DMS153 (cell line): Measurements from ENCODE around the gene CASP6.
"Not testable (repeated sequence)": the region's sequence is repeated elsewhere in the genome, so short reads cannot be mapped to it uniquely, and the experiment has no call there.

Experiments
- DNase-seq: peaks from one replicate; lab custom pipeline; 2025; lab: John Stamatoyannopoulos, UW

CASP6 gene

DNA sequence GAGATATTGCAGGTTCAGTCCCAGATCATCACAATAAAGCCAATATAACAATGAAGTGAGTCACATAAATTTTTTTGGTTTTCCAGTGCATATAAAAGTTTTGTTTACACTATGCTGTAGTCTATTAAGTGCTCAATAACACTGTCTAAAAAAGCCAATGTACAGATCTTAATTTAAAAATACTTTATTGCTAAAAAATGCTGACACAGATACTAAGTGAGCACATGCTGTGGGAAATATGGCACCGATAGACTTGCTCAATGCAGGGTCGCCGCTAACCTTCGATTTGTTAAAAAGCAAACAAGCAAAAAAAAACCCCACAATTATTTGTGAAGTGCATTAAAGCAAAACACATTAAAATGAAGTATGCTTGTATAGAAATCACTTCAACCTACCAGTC lies 16.4 kb upstream of the CASP6 start:
- no peak for DNase-seq

DNA sequence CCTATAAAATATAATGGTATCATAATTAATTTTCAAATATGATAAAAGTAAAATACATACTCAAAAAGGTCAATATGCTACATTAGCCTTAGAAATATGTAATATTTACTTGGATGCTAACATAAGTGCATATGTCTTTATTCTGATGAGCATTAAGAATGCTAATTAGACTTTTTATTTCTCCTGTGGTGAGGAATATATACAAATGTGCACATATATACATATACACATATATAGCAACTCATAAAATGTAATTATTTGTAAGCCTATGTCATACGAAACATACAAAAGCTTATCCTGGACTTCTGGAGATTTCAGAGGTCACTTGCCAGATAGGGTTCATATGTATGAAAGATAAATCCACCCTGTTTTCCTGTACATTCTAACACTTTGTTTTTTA lies 15.5 kb upstream of the CASP6 start:
- no peak for DNase-seq

DNA sequence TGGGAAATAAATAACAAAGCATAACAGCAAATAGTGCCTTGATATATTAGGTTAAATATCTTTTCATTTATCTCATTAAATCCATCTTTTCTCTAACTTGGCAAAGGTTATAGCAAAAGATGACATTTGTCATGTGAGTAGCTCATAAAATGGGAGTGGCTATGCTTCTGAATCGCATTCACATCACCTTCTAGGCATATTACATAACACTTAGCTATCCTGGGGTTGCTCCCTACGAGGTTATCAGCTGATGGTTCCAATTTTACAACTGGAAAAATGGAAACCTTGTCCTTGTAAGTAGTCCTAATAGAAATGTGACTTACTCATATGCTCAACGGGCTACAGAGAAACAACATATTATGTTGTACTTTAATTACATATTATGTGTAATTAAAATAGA lies 10.3 kb upstream of the CASP6 start:
- DNase-seq: no peak

DNA sequence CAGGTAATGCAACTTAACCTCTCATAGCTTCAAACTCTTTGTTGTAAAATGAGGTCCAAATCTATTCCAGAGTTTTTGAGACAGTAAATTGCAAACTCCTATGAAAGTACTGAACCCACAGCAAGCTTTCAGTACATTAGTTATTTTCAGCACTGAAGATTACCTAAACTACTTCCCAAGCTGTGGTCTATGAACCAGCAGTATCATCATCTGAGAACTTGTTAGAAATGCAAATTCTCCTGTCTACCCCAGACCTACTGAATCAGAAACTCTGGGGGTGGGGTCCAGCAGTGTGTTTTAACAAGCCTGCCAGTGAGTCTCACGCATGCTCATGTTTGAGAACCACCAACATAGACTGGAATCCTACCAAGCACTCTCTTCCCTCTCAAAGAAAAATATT lies 5.7 kb upstream of the CASP6 start:
- DNase-seq: no peak

DNA sequence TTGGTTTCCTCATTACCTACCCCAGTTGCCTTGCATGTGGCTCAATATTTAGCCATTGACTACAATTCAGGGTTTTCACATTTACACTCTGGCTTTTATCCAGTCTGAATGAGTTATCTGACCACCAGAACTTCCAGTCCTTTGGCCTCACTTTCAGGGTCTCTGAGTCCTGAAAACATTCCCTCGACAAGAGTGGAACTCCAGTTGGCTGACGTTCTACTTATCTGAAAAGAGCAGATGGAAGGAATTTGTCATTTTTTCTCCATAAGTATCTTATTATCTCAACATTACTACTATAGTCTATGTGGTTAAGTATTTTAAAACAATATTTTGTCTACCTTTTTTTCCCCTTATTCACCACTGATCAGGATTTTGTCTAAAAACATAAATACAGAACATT lies 5.2 kb upstream of the CASP6 start:
- DNase-seq: no peak

DNA sequence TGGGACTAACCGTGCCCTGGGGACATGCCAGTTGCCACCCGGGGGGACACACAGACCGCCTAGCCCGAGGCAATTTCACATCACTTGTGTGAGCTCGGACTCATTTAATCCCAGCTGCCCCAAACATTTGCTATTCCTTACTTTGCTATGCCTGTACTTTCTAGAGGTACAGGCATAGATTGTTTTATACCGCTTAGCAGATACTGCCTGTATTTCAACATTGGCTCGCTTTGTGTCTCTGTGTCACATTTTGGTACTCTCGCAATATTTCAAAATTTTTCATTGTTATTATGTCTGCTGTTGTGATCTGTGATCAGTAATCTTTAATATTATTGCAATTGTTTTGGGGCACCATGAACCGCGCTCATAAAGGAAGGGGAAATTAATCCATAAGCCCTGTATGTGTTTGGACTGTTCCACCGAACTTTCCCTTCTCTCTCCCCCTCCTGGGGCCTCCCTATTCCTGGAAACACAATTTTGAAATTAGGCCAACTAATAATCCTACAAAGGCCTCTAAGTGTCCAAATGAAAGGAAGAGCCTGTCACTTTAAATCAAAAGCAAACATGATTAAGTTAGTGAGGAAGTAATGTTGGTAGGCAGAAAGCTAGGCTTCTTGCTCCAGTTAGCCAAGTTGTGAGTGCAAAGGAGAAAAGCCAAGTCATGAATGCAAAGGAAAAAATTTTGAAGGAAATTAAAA lies 568 bp upstream of the CASP6 start:
- DNase-seq: no peak

DNA sequence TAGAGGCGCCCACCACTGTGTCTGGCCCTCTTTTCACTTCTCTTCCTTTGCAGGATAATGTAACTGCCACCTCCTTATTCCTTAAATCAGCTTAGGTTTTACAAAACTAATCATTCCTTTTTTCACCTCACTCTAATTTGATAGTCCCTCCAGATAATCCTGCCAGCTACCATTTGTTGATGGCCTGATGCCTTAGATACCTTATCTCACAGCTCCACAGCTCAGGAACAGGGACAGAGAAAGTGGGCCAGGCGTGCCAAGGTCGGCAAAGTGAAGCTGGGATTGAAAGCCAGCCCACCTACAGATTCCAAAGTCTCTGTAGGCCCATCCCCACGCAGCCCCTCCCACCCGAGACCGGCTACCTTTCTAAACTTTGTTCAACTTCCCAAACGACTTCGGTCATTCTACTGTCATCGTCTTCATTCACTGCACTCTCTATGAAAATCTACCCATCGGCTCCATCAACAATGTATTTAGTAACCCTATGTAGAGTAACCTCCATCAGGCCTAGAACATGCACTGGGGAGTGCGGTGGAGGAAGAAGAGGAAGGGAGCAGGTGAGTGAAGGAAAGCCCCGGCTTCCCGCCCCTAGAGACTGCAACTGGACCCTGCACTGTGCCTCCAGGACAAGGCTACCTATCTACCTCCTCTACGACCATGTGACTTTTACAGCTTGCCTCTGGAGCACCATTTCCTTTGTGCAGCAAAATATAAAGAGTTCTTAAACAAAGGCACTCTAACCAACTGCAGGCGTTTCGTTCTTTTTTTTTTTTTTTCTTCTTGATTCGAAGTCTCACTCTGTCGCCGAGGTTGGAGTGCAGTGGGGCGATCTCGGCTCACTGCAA lies 1.5 kb downstream of the CASP6 start:
- DNase-seq: no peak

DNA sequence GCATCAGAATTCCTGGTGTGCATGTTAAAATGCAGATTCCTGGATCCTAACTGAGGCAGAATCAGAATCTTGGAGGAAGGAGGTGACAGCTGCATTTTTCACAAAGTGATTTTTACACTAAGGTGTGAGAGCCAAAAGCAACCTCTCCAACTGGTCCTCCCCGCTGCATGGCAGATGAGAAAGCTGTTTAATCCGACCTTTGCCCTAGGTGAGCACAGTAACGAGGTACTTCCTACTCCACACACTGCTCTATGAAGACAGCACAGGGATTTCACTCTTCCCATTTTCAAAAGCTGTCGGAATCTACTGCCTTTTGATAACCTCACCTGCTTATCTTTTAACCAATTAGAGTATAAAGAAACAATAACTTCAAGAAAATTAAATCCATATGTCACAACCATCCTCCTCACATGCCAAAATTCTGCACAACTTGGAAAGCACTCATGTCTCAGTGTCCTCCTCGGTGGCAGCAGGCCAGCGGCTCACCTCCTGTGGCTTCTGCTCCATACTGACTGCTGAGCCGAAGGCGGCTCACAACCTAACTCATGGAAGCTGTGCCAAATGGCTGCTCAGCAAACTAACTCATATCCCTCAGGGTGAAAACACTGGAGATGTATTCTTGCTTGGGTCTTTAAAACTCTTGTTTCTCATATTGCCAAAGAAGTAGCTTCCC lies 3.6 kb downstream of the CASP6 start:
- DNase-seq: no peak

DNA sequence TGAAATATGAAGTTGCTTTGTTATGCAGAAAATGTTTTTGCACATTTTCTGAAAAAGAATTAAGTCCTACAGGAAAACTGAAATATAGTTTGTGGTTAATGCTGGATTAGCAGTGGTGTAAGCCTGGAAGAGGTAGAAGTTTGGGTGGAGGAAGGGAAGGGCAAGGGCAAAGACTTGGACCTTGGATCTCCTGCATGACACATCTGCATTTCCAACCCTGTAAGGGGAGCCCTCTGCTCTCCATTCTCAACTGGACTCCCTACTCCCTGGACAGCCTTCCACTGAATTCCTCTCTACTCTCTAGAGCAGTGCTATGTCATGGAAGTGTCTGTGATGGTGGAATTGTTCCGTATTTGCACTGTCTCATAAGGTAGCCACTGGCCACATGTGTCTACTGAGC lies 4.6 kb downstream of the CASP6 start:
- DNase-seq: no peak

DNA sequence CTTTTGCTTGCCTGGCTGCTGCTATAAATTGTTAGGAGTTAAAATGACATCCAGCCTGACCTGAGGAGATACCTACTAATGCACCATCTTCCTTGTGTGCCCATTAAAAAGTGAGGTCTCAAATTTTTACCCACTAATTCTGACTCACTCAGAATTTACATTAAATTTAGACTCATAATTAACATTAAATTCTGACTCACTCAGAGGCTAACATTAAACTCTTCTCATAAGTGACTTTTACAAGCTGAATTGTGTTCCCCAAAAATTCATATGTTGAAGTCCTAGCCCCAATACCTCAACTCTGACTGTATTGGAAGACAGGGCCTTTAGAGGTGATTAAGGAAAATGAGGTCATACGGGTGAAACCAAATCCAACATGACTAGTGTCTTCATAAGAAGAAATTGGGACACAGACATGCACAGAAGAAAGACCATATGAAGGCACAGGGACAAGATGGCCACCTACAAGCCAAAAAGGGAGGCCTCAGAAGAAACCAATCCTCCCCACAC lies 11.8 kb downstream of the CASP6 start:
- DNase-seq: no peak

DNA sequence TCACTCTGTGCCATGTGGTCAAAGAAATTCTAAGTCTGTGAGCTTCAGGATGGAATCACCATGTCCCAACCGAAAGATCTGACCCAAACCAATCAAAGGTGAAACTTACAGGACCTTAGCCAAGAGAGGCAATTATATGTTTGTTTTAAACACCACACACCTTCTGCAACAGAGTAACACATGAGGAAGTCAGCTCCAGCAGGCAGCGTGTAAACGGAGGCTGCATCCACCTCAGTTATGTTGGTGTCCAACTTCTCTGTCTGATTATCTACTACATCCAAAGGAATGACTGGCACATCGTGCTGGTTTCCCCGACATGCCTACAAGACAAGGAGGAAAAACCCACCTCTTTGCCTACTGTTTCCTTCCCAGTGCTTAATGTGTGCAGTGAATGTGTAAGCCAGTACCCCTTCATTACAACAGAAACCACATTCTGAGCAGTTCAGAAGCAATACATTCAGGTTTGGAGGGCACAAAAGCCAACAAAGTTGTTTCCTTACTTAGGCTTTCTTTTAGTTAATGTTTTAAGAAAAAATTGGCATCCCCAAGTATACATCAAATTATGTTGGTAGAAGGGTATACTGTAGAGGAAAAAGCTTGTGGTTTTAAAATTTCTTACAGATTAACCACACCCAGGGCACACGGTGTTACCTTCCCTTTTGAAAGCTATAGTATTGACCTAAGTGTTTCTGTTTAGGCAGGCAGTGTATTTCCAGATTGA lies 12.4 kb downstream of the CASP6 start:
- DNase-seq: no peak

DNA sequence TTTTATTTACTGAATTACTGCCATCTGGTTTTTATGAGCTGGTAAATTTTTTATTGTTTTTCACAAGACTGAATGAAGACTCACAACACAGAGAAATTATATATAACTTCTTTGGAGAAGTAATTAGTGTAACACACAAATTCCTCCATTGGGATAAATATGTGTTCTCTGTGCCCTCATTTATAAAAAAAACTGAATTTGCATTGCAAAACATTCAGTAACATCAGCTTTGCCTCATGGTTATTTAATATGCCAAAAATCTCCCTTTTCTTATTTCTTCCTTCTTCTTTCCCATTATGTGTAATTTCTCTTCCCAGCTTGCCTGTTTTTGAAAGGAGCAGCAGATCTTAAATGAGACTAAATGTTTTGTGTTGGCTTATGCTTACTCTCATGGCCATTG lies 18.5 kb downstream of the CASP6 start:
- no peak for DNase-seq

DNA sequence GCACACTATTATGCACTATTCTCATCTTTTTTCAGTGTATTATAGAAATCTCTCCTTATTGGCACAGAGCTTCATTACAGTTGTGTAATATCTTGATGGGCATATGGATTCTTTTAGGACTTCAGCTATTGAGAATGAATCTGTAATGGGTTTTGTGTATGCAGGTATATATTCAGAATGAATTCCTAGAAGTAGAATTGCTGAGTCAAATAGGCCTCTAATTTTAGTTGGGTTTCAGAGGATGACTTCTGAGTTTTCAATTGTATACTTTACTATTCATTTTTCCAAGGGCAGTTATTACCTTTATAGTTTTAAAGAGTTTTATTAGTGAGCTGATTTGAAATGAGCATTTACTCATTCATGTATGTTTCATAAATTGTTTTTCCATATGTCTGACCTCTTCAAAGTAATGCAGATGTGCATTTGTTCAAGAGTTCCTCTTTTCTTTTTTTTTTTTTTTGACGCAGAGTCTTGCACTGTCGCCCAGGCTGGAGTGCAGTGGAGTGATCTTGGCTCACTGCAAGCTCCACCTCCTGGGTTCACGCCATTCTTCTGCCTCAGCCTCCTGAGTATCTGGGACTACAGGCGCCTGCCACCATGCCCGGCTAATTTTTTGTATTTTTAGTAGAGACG lies 19.5 kb downstream of the CASP6 start:
- DNase-seq: no peak

DNA sequence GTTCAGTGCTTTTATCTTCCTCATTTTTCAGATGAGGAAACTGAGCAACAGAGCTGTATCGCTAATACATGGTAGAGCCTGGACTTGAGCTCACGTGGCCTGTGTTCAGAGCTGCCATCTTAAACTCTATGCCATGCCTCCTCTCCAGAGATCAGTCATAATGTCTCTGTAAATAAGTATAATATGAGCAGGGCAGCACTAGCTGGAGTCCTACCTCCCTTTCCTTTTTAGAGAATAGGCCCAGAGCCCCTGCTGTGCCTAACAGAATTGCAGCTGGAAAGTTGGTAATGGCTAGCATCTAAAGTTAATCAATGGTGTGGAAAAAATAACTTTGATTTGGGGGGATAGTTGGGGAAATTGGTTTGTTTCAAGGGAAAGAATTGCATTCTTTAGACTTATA lies 20.4 kb downstream of the CASP6 start:
- DNase-seq: no peak

DNA sequence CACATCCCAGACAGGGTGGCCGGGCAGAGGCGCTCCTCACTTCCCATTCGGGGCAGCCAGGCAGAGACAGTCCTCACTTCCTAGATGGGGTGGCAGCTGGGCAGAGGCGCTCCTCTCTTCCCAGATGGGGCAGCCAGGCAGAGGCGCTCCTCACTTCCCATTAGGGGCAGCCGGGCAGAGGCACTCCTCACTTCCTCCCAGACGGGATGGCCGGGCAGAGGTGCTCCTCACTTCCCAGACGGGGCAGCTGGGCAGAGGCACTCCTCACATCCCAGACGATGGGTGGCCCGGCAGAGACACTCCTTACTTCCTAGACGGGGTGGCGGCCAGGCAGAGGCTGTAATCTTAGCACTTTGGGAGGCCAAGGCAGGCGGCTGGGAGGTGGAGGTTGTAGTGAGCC lies 24.3 kb downstream of the CASP6 start:
- DNase-seq: not testable (repeated sequence)

DNA sequence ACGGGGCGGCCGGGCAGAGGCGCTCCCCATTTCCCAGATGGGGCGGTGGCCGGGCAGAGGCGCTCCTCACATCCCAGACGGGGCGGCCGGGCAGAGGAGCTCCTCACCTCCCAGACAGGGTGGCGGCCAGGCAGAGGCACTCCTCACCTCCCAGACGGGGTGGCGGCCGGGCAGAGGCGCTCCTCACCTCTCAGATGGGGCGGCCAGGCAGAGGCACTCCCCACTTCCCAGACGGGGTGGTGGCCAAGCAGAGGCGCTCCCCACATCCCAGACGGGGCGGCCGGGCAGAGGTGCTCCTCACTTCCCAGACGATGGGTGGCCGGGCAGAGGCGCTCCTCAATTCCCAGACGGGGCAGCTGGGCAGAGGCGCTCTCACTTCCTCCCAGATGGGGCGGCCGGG lies 24.8 kb downstream of the CASP6 start:
- DNase-seq: not testable (repeated sequence)

DNA sequence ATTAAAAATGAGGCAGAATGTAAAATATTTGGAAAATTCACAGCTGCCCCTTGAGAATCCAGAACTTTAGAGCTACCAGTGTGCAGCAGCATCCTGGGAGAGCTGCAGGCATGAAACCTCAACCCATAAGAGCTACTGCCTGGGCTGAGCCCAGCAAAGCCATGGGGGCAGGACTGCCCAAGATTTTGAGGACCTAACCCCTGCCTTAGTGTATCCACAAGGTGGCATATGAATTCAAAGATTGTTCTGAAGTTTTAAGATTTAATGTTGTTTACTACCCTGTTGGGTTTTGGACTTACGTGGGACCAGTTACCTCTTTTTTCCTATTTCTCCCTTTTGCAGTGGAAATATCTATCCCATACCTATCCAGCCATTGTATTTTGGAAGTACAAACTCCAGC lies 26.4 kb downstream of the CASP6 start:
- no peak for DNase-seq

DNA sequence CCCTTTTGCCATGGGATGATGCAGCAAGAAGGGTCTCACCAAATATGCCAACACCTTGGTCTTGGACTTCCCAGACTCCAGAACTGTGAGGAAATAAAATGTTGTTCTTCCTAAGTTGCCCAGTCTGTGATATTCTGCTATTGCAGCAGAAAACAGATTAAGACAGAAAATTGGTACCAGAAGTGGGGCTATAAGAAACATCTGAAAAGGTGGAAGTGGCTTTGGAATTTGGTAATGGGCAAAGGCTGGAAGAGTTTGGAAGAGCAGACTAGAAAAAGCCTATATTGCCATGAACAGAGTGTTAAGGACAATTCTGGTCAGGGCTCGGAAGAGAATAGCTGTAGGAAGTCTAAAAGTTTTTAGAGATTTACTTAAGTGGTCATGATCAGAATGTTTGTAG lies 27.4 kb downstream of the CASP6 start:
- no peak for DNase-seq

DNA sequence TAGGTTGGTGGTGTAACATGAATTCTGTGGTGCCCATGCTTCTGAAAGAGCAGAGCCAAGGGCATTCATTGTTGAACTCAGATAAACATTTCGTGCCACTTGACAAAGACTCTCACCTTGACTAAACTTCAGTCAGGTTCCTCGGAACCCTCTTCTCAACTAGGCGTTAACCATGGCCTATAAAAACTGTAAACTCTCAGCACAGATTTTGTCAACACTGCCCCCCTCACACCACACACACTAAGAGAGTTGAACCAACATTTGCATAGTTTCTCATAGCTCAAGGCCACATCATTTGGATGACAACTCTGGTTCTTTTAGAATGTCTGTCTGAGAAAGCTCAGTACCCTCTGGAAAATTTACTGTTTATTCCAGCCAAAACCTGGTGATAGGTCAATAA lies 28.1 kb downstream of the CASP6 start:
- no peak for DNase-seq

DNA sequence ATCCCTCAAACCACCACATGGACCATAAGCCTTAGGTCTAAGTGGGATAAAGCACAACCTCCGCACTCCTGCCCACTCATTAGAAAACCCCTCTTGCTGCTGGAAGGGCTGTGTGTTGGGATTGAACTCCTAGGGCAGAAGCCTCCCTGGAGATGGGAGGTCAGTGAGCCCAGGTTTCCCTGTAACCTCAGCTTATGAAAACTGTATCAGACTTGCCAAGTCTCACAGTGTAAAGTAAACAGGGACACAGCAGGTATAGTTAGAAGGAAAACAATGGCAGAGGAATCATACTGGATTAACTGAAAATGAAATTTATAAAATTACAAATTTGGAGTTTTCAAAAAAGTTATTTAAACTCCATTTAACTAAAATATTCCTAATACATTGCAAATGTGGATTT lies 29.9 kb downstream of the CASP6 start:
- DNase-seq: no peak

DNA sequence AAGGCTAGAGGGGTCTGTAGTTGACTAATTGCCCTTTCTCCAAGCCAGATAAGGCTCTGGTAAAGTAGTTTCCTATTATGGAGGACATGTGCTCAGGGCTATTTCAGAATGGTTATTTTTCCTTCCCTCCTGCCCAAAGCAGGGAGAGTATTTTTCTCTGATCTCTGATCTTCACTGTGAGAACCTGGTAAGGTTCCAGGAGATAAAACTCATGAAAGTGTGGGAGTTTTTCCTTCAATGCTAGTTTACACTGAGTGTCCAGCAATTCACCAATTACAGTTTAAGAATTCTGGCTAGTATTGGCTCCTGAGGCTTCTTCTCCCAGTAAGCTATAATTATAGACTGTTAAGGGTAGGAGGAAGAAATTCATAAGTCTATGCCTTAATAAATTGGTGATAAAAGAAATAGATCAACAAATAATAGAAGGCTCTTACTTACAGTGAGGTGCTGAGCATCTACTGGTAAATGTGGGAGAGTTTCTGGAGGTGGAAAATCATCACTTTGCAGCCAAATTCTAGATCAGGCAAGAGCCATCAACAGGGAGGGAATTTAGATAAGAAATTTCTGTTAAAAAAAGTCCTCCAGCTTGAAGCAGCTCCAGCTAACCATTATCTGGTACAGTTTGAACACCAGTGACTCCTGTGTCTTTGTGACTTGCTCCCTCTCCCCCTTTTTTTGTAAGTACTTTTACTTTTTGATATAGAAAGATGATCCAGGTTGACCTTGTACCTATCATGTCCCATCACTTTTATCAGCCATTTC lies 30.9 kb downstream of the CASP6 start:
- DNase-seq: no peak
